ENCODE data around the gene ST7.

The ST7 gene

GRCh38 chr7:117126676-117127075 lies 173.4 kb downstream of the ST7 start:
- Histone ChIP-seq H3K9ac (ENCODE audit: low read length) (no peak overlapping the region), H3K9me3 (ENCODE audit: control insufficient read depth, low read depth, low read length) (no peaks in the 10 kb centered on the region), H3K27me3 (ENCODE audit: control insufficient read depth, insufficient read depth, low read length) (no peaks in the 10 kb centered on the region), H3K27ac (ENCODE audit: low read length) (no peak overlapping the region), H3K4me3 (ENCODE audit: low read length) (no peak overlapping the region), H3K36me3 (ENCODE audit: control insufficient read depth, low read depth, low read length) (no peaks in the 10 kb centered on the region), H3K4me1 (ENCODE audit: control insufficient read depth, low read depth, low read length) (peaks cover 21% of the 10 kb centered on the region)

GRCh38 chr7:117127585-117128168 lies 174.4 kb downstream of the ST7 start:
- Histone ChIP-seq H3K27ac (ENCODE audit: low read length) (no peak overlapping the region), H3K4me1 (ENCODE audit: control insufficient read depth, low read depth, low read length) (peaks cover 21% of the 10 kb centered on the region), H3K4me3 (ENCODE audit: low read length) (no peak overlapping the region), H3K9me3 (ENCODE audit: control insufficient read depth, low read depth, low read length) (no peaks in the 10 kb centered on the region), H3K9ac (ENCODE audit: low read length) (no peak overlapping the region), H3K27me3 (ENCODE audit: control insufficient read depth, insufficient read depth, low read length) (no peaks in the 10 kb centered on the region), H3K36me3 (ENCODE audit: control insufficient read depth, low read depth, low read length) (no peaks in the 10 kb centered on the region)

- H3K9me3 ChIP-seq (ENCODE audit: control insufficient read depth, low read depth, low read length), result no peaks in the 10 kb centered on the region
- H3K9ac ChIP-seq (ENCODE audit: low read length), result no peak overlapping the region
- H3K27me3 ChIP-seq (ENCODE audit: control insufficient read depth, insufficient read depth, low read length), result no peaks in the 10 kb centered on the region
- H3K4me1 ChIP-seq (ENCODE audit: control insufficient read depth, low read depth, low read length), result peaks cover 21% of the 10 kb centered on the region
- no peaks in the 10 kb centered on the region for H3K36me3 ChIP-seq (ENCODE audit: control insufficient read depth, low read depth, low read length)
- H3K27ac ChIP-seq (ENCODE audit: low read length), result no peak overlapping the region
- H3K4me3 ChIP-seq (ENCODE audit: low read length), result no peak overlapping the region
Observed at GRCh38 chr7:117129521-117129955, 176.2 kb downstream of the ST7 start.

GRCh38 chr7:117130262-117130661 lies 177.0 kb downstream of the ST7 start:
- no peak overlapping the region for H3K27ac ChIP-seq (ENCODE audit: low read length)
- H3K36me3 ChIP-seq (ENCODE audit: control insufficient read depth, low read depth, low read length), result no peaks in the 10 kb centered on the region
- no peaks in the 10 kb centered on the region for H3K27me3 ChIP-seq (ENCODE audit: control insufficient read depth, insufficient read depth, low read length)
- no peaks in the 10 kb centered on the region for H3K9me3 ChIP-seq (ENCODE audit: control insufficient read depth, low read depth, low read length)
- no peak overlapping the region for H3K4me3 ChIP-seq (ENCODE audit: low read length)
- H3K9ac ChIP-seq (ENCODE audit: low read length), result no peak overlapping the region
- H3K4me1 ChIP-seq (ENCODE audit: control insufficient read depth, low read depth, low read length), result peaks cover 21% of the 10 kb centered on the region

- peaks cover 1% of the 10 kb centered on the region for H3K4me1 ChIP-seq (ENCODE audit: control insufficient read depth, low read depth, low read length)
- H3K4me3 ChIP-seq (ENCODE audit: low read length), result no peak overlapping the region
- H3K27me3 ChIP-seq (ENCODE audit: control insufficient read depth, insufficient read depth, low read length), result no peaks in the 10 kb centered on the region
- H3K36me3 ChIP-seq (ENCODE audit: control insufficient read depth, low read depth, low read length), result no peaks in the 10 kb centered on the region
- no peaks in the 10 kb centered on the region for H3K9me3 ChIP-seq (ENCODE audit: control insufficient read depth, low read depth, low read length)
- H3K27ac ChIP-seq (ENCODE audit: low read length), result no peak overlapping the region
- no peak overlapping the region for H3K9ac ChIP-seq (ENCODE audit: low read length)
Observed at GRCh38 chr7:117132321-117133120, 179.2 kb downstream of the ST7 start.

- H3K9ac ChIP-seq (ENCODE audit: low read length), result no peak overlapping the region
- H3K4me1 ChIP-seq (ENCODE audit: control insufficient read depth, low read depth, low read length), result peaks cover 6% of the 10 kb centered on the region
- H3K27me3 ChIP-seq (ENCODE audit: control insufficient read depth, insufficient read depth, low read length), result no peaks in the 10 kb centered on the region
- no peak overlapping the region for H3K4me3 ChIP-seq (ENCODE audit: low read length)
- H3K36me3 ChIP-seq (ENCODE audit: control insufficient read depth, low read depth, low read length), result no peaks in the 10 kb centered on the region
- H3K9me3 ChIP-seq (ENCODE audit: control insufficient read depth, low read depth, low read length), result no peaks in the 10 kb centered on the region
- no peak overlapping the region for H3K27ac ChIP-seq (ENCODE audit: low read length)
Observed at GRCh38 chr7:117133125-117133524, 179.8 kb downstream of the ST7 start.

- H3K9me3 ChIP-seq (ENCODE audit: control insufficient read depth, low read depth, low read length), result no peaks in the 10 kb centered on the region
- H3K4me3 ChIP-seq (ENCODE audit: low read length), result no peak overlapping the region
- H3K27ac ChIP-seq (ENCODE audit: low read length), result no peak overlapping the region
- no peak overlapping the region for H3K9ac ChIP-seq (ENCODE audit: low read length)
- H3K36me3 ChIP-seq (ENCODE audit: control insufficient read depth, low read depth, low read length), result no peaks in the 10 kb centered on the region
- no peaks in the 10 kb centered on the region for H3K27me3 ChIP-seq (ENCODE audit: control insufficient read depth, insufficient read depth, low read length)
- H3K4me1 ChIP-seq (ENCODE audit: control insufficient read depth, low read depth, low read length), result peaks cover 17% of the 10 kb centered on the region
Observed at GRCh38 chr7:117134411-117134810, 181.1 kb downstream of the ST7 start.

GRCh38 chr7:117134889-117135552 lies 181.7 kb downstream of the ST7 start:
- H3K4me1 ChIP-seq (ENCODE audit: control insufficient read depth, low read depth, low read length), result peaks cover 23% of the 10 kb centered on the region
- no peak overlapping the region for H3K9ac ChIP-seq (ENCODE audit: low read length)
- H3K36me3 ChIP-seq (ENCODE audit: control insufficient read depth, low read depth, low read length), result no peaks in the 10 kb centered on the region
- no peak overlapping the region for H3K4me3 ChIP-seq (ENCODE audit: low read length)
- H3K27ac ChIP-seq (ENCODE audit: low read length), result no peak overlapping the region
- no peaks in the 10 kb centered on the region for H3K27me3 ChIP-seq (ENCODE audit: control insufficient read depth, insufficient read depth, low read length)
- H3K9me3 ChIP-seq (ENCODE audit: control insufficient read depth, low read depth, low read length), result no peaks in the 10 kb centered on the region

GRCh38 chr7:117135553-117135891 lies 182.2 kb downstream of the ST7 start:
- Histone ChIP-seq H3K4me3 (ENCODE audit: low read length) (no peak overlapping the region), H3K27me3 (ENCODE audit: control insufficient read depth, insufficient read depth, low read length) (no peaks in the 10 kb centered on the region), H3K9me3 (ENCODE audit: control insufficient read depth, low read depth, low read length) (no peaks in the 10 kb centered on the region), H3K4me1 (ENCODE audit: control insufficient read depth, low read depth, low read length) (peaks cover 28% of the 10 kb centered on the region), H3K27ac (ENCODE audit: low read length) (no peak overlapping the region), H3K36me3 (ENCODE audit: control insufficient read depth, low read depth, low read length) (no peaks in the 10 kb centered on the region), H3K9ac (ENCODE audit: low read length) (no peak overlapping the region)

- Histone ChIP-seq H3K9ac (ENCODE audit: low read length) (no peak overlapping the region), H3K9me3 (ENCODE audit: control insufficient read depth, low read depth, low read length) (no peaks in the 10 kb centered on the region), H3K36me3 (ENCODE audit: control insufficient read depth, low read depth, low read length) (no peaks in the 10 kb centered on the region), H3K4me1 (ENCODE audit: control insufficient read depth, low read depth, low read length) (peaks cover 41% of the 10 kb centered on the region), H3K27ac (ENCODE audit: low read length) (no peak overlapping the region), H3K27me3 (ENCODE audit: control insufficient read depth, insufficient read depth, low read length) (no peaks in the 10 kb centered on the region), H3K4me3 (ENCODE audit: low read length) (no peak overlapping the region)
Observed at GRCh38 chr7:117137868-117138267, 184.6 kb downstream of the ST7 start.

GRCh38 chr7:117138495-117138894 lies 185.2 kb downstream of the ST7 start:
- Histone ChIP-seq H3K4me1 (ENCODE audit: control insufficient read depth, low read depth, low read length) (peaks cover 47% of the 10 kb centered on the region), H3K9me3 (ENCODE audit: control insufficient read depth, low read depth, low read length) (no peaks in the 10 kb centered on the region), H3K9ac (ENCODE audit: low read length) (no peak overlapping the region), H3K4me3 (ENCODE audit: low read length) (no peak overlapping the region), H3K27me3 (ENCODE audit: control insufficient read depth, insufficient read depth, low read length) (no peaks in the 10 kb centered on the region), H3K36me3 (ENCODE audit: control insufficient read depth, low read depth, low read length) (no peaks in the 10 kb centered on the region), H3K27ac (ENCODE audit: low read length) (peak overlapping the region; percentile 21)

Data from iPS-18a (cell line).